NCI-H1694 (cell line): ENCODE results near the gene EXOC2.
"Not testable (repeated sequence)": the region's sequence is repeated elsewhere in the genome, so short reads cannot be mapped to it uniquely, and the experiment has no call there.

Experiments
- DNase-seq: peaks from one replicate; lab custom pipeline; 2025; lab: John Stamatoyannopoulos, UW

The EXOC2 gene

DNA sequence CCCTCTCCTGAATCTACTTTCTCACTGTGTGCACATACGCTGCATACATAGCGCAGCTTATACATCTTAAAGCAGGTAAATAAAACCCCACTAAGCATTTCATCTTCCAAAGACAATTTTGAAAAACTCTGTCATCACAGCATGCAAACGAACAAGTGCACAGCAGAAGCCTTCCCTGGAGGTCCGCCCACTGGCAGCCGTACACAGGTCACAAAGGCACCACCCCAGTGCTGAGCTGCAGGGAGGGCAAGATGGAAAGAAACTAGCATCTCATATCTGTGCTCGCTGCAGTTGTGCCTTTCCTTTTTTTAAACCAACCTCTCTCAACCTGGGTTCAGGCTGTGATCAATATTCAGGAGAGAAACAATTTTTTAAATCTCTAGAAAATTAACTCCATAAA, 109.3 kb downstream of the EXOC2 start:
- no peak for DNase-seq

DNA sequence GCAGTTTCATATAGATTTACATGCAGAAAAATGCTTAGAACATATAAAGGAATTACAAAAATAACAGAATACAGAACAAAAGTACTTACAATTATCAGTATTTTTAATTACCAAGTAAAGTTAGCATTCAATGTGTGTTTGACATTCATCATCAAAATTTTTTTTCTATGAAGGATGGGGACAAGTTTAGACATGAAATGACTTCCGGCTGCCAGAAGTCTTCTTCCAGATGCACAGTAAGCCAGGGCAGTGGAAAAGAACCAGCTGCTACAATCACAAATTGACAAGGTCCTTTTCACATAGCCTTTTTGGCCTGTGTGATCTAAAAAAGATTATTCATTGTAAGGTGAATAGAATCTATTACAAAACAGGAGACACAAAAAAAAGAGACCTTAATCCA, 109.8 kb downstream of the EXOC2 start:
- DNase-seq: peak; percentile 19

DNA sequence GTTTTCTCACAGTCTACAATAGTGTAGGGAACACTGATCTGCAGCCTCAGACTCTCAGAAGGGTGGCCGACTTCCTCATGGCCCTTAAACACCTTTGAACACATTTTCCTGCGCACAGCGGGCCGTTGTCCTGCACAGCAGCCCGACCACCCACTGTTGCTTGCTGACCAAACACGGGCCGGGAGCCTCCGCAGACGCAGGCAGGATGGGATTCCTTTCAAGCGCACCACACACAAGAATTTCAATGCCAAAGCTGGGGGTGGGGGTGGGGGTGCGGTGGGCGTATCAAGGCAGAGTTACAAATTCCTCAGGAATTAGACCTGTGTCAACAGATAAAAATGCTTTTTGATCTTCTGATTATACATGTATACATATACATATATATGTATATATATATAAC, 110.6 kb downstream of the EXOC2 start:
- DNase-seq: no peak

DNA sequence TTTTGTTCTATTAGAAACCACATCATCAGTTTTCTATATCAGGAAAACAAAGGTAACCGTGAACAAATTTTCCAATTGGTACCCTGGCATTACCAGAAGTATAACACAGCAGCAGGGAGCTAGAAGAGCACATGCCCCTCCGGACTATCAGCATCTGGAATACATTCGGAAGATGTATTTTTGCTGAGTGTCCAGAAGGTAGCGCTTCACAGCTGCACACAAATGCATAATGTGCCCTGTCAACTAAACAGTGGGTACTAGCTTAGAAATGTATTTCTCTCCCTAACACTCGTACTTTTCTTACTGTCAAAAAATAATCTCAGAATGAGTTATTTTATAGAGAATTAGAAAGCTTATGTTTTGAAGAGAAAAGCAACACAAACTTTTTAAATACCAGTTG, 113.6 kb downstream of the EXOC2 start:
- DNase-seq: no peak

DNA sequence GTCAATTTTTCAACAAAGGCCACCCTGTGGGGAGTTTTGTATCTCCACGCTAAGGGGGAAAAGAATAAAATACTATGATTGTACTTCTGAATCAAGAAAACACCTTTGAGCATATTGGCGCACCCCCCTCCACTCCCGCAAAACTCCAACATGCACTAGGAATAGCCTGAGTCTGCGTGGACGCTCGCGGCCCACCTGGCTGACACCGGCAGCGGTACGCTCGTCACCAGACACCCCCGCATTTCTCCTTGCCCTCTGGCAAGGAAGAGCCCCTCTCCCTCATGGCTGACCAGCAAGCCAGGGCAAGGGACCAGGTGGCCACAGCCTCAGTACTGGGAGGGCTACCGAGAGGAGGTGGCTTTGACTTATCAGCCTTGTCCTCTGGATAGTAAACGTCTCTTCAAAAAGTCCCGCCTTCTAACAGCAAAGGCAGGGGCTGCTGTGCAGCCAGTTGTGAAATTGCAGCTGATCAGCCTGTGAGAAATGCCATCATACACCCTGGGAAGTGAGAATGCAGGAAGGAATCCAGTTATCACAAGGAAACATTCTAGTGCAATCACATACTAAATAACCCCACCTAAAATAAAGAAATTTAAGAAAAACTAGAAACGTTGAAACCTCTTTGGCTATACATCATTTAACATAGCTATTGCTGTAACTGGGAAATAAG, 120.2 kb downstream of the EXOC2 start:
- DNase-seq: no peak

DNA sequence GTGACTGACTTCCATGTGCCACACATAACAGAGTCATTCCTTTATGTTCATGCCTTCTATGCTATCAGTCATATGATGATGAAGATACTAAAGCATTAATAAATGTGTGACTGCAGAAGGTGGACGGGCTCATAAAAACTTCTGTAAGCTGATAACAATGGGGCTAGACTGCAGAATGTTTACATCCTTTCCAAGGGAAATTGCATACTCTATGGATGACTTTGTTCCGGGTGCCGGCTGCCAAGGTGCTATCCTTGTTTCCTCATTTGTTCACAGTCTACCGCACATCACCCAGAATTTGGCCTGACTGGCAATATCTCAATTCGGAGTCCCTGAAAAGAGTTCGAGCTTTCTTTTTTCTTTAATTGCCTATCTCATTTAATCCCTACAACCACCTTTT, 121.0 kb downstream of the EXOC2 start:
- no peak for DNase-seq

DNA sequence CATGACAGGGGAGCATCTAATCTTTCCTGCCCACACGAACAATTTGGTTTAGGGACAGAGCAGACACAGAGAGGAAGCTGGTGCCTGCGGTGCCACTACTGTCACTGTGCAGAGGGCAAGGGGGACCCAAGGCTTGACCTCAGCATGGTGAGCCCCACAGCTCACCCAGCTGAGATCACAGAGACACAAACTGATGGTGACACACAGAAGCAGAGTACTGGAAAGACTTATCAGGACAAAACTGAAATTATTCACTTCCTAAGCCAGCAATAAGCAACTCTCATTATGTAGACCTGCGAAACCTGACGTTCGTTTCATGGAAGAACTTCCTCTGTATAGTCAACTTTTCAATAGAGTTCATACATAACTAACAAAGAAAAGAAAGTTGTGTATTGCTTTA, 122.1 kb downstream of the EXOC2 start:
- no peak for DNase-seq

DNA sequence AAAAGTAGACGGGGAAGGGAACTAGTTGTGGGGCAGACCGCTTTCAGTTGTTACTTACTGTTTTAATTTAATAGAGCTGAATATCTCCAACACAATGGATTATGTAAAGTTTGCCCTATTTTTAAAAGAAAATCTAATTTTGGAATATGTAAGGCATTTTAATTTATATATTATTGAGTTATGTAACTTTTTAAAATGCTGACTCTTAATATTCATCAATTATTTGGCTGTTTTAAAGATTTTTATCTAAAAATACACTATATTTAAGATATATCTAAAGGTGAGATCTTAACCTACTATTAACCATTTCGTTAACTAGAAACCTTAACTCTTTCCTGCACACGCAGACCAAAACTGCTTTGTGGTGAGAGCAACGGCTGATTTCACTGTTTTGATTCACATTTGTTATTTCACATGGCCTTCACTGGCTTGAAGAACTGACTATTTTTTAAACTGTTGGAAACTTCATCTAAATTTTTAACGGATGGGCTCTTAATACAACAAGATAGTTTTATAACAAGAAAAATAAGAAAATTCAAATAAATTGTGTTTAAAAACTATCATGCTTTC, 123.9 kb downstream of the EXOC2 start:
- DNase-seq: no peak

DNA sequence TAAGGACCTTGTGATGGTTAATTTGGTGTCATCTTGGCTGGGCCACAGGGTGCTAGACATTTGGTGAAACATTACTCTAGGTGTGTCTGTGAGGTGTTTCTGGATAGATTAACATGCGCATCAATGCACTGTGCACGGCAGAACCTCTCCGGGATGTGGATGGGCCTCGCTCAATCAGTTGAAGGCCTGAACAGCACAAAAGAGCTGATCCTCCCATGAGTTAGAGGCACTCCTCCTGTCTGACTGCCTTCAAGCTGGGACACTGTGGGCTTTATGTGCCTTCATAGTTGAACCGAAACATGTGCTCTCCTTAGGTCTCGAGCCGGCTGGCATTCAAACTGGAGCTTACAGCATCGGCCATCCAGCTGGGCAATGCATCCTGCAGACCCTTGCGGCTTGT, 124.9 kb downstream of the EXOC2 start:
- no peak for DNase-seq

DNA sequence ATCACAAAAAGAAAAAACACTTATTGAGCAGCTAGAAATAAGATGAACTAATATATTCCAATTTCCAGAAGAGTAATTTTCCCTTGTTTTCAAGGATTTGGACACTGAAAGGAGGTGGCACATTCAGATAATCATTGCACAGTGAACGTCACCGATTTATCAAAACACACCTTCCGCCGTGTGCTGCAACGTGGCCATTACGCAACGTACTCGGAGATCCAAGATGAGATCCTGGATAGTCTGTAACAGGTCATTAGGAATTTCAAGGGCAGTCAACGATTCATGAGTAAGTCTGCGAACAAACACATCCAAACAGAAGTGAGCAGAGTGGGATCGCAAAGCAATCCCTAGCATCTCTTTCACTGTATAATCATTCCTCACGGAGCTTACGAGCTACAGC, 129.1 kb downstream of the EXOC2 start:
- no peak for DNase-seq

DNA sequence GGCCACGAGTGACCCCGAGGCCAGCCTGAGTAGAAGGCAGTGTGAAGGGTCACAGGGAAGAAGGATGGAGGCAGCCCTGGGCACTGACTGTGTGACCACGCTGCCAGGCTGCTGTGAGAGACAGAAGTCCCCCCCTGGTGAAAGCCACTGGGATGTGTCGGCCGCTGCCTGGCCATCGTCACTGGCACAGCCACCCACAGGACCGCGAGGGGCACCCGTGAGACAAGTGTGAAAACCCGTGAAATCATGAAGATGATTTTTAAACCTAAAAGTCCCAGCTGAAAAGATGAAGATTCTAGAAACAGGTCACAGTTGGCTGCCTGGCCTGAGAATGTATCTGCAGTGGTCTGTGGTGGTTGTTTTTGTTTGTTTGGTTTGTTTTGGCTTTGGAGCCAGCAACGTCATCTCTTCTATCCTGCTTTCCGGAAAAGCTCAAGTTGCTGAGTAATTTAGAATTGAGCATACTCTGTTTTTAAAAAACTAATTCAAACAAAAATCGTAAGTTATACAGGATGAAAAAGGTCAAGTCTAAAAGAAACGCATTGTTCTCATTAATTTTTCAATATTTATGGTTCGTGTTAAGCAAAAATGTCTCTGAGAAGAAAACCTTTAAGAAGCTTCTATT, 130.8 kb downstream of the EXOC2 start:
- no peak for DNase-seq

DNA sequence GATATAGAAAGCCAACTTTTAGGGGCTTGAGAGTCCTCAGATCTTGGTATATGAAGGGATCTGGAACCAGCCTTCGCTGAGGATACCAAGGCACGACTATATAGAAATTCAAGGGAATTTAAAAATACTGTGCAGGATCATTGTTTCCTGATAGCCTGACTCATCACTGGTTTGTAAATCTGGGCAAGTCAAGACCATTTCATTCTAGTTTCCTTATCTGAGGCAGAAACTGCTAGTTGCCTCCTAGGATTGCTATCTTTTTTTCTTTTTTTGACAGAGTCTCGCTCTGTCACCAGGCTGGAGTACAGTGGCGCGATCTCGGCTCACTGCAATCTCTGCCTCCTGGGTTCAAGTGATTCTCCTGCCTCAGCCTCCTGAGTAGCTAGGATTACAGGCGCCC, 131.6 kb downstream of the EXOC2 start:
- not testable (repeated sequence) for DNase-seq

DNA sequence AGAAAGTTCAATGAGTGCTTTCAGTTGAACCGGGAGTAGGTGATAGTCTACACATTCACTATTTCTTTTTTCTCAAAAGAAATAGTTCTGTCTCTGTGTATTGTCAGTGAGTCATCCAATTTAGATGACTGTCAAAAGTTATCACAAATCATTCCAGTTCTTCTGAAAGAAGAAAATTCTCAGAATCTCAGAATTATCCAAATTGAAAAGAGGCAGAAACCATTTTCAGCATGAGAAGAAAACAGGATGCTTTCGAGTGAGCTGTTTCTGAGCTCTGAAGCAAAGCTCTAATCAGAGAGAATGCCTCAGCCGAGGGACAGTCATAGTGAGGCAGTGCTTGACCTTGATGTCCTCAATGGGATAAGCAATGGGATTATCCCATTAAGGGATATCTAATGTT, 134.0 kb downstream of the EXOC2 start:
- no peak for DNase-seq

DNA sequence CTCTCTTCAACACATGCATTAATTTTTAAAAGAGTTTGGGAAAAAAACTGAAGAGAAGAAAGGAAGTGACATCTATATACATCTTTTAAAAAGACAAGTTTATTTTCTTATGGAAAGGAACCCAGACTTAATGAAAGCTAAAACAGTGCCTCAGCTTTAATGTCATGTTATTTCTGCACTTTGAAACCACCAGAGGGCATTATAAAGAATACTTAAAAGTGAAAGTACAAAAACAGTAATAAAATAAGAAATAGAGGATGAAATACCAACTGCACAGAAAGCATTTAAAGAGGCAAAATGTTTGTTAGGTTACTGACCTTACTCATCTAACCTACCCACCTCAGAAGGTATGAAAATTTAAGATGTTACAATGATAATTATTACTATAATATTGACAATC, 134.8 kb downstream of the EXOC2 start:
- DNase-seq: no peak

DNA sequence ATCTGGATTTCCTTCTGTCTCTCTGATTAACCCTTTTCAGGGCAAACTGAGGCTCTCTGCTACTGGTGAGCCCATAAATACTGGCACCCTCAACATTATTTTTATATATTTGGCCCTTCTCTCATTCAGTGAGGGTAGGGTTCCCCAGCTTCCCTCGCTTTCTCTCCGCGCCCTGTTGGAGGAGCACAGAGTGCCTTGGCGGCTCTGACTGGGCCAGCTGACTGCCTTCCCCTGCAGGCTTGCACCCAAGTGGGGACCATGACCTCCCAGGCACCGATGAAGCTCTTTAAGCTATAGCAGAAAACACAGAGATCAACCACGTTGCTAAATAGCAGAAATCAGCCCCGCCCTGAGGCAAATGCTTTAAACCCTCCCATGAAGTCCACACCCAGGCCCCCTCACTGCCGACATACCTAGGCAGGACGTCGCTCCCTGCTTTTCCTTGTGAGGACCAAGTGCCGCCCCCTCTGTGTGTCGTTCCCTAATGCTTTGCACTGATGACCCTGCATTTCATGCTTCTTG, 141.0 kb downstream of the EXOC2 start:
- no peak for DNase-seq

DNA sequence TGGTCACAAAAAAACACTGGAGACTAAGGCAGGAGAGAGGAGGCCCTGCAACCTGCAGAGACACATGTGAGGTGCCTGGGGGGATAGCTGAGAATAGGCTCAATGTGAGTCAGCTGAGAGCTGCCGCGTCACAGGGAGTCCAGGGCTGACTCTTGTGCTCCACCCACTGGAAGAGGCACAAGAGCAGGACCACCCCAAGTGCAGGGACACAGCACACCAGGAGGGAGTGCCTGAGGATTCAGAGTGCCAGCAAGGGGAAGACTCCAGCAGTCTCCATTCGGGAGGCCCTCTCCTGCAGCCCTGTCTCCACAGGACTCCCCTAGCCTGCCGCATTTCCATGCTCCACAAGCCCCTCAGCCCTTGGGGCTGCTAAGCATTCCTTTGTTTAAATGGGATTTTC, 141.5 kb downstream of the EXOC2 start:
- DNase-seq: no peak

DNA sequence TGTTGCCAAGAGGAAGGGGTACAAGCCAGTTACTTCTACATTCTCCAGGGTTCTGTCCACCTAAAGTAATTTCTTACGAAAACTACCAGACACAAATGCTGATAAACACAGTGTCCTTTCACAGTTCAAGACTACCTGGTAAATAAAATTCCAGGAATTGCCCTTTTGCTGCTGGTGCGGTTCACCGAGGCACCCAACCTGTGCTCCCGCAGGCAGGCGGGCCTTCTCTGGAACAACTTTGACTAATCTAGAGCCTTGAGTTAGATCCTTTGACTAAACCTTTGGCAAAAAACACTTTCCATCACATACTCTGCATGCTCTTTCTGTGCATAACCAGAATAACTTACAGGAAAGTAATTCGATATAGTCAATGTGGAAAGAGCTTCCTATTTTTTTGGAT, 143.0 kb downstream of the EXOC2 start:
- no peak for DNase-seq

DNA sequence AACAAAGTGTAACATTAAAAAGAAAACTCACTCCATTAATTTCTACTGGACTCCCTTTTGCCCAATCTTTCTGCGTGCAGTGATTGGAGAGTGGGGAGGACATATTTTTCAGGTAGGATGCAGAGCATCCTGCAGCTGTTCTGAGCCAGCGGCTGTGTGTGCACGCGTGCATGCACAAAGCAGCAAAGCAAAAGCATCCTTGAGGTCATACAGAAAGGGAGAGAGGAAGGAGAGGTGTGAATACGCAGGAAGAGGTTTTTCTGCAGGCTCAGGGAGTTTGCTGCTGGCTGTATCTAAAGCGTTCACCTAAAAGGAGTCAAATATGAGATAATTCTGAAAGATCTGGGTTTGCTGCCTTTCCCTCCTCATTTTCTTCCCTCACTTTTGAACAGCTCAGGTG, 144.4 kb downstream of the EXOC2 start:
- DNase-seq: no peak

DNA sequence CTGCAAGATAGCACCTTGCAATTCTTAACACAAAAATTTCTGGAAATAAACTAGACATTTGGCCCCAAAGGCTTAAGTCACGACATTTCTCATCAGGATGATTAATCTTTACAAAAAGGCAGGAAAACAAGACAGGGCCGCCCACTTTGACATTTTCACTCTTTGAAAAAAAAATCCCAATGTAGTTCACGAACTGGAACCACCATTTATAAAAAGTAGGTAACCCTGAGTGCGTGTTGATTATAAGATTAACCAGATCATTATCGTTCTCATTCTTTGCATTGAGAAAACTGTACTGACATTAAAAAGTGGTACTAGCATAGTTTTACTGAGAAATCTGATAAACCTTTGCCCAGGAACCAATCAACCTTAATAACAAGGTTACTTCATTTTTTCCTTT, 144.8 kb downstream of the EXOC2 start:
- DNase-seq: no peak

DNA sequence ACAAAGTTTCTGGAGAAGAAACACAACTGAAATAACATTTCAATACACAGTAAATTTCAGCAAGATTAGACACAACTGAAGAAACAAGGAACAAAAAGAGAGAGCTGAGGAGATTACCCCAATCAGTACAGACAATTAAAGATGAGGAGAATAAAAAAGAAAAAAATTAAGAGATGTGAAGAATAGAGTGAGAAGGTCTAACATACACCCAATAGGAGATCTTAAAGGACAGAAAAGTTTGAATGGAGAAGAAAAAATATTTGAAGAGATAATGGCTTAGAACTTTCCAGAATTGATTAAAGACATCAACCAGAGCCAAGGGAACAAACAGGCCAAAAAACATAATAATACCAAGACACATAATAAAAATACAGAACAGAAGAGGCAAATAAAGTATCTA, 152.4 kb downstream of the EXOC2 start:
- no peak for DNase-seq

DNA sequence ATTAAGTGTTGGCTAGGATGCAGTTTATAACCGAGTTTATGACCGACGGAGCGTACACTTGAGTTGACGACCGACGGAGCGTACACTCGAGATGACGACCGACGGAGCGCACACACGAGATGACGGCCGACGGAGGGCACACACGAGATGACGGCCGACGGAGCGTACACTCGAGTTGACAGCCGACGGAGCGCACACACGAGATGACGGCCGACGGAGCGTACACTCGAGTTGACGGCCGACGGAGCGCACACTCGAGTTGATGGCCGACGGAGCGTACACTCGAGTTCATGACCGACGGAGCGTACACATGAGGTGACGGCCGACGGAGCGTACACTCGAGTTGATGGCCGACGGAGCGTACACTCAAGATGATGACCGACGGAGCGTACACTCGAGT, 155.8 kb downstream of the EXOC2 start:
- no peak for DNase-seq

DNA sequence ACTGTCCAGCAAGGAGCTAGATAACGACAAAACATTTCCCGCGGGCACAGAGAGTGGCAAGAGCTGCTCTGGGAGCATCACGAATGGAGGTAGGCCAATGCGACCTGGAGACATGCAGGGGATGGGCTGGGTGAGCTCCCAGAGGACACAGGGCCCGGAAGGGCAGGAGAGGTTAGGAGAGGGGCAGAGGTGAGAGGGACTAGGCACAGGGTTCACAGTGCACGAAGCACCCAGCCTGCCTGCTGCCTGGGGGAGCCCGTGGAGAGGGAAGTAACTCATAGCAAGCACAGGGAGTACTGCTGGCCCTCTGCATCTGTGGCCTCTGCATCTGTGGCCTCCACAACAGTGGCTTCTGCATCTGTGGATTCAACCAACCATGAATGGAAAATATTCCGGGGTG, 162.5 kb downstream of the EXOC2 start:
- no peak for DNase-seq

DNA sequence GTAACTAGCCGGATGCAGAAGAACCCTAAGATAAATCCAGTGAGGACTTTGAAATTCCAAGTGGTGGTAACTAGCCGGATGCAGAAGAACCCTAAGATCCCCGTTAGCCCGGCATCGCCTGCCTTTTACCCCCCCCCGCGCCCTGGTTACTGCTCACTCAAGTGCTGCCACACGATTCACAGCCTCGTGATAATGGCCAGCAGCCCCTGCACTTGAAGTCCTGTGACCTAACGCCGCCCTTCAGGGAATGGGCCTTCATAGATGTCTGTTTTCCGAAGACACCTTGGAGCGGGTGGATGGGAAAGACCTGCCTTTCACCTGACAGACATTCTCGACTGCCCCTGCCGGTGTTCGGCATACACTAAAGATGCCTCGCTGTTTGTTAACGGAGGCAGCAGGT, 163.9 kb downstream of the EXOC2 start:
- DNase-seq: no peak
